CD4-positive, CD25-positive, alpha-beta regulatory T cell (primary cell): ENCODE results near the gene RUFY2. TPM values are rescaled to one million over a fixed set of nuclear protein-coding genes. Genes with fewer than 3 reads are reported as not detected.

Source experiments
- ATAC-seq, 2 donors: fragments of 150-1000 bp; cut with Tn5 transposase; one replicate each; pipeline ENCODE4 v1.10.0; 2021; ENCODE audit warnings: low read depth in 2 of 2, moderate number of reproducible peaks in 2 of 2, moderate library complexity in 1 of 2
- DNase-seq, 3 donors: peaks; one replicate each; pipeline versions ENCODE4 v3.0.0 to v3.0.0-alpha.2; 2012 to 2022; ENCODE audit warnings: mixed read lengths in 1 of 3
- H3K27ac ChIP-seq: one replicate; pipeline ENCODE4 v1.7.0; 2013; ENCODE audit warnings: mild to moderate bottlenecking, low read length; ENCODE audit not compliant: insufficient read depth, poor library complexity, severe bottlenecking
- H3K27me3 ChIP-seq: one replicate; pipeline ENCODE4 v1.7.0; 2013; ENCODE audit warnings: low read length; ENCODE audit not compliant: control insufficient read depth, insufficient read depth
- H3K36me3 ChIP-seq: one replicate; pipeline ENCODE4 v1.7.0; 2013; ENCODE audit warnings: mild to moderate bottlenecking, low read length, moderate library complexity; ENCODE audit not compliant: control insufficient read depth, insufficient read depth
- H3K4me1 ChIP-seq: 2 replicates; pipeline ENCODE4 v1.7.0; 2013; ENCODE audit warnings: mild to moderate bottlenecking, low read length; ENCODE audit not compliant: insufficient read depth, control insufficient read depth, poor library complexity, severe bottlenecking
- H3K4me3 ChIP-seq: one replicate; pipeline ENCODE4 v1.7.0; 2013; ENCODE audit warnings: low read depth, mild to moderate bottlenecking, low read length, moderate library complexity
- H3K9me3 ChIP-seq, 2 experiments: 1 replicate in 1 of 2; 2 replicates in 1 of 2; pipeline ENCODE4 v1.7.0; 2013; ENCODE audit warnings: low read length in 2 of 2, mild to moderate bottlenecking in 1 of 2, moderate library complexity in 1 of 2; ENCODE audit not compliant: control insufficient read depth in 2 of 2
- H3K27ac Mint-ChIP-seq, 3 donors: one replicate each; pipeline ENCODE4 v1.8.0; 2020 to 2022; ENCODE audit warnings: mild to moderate bottlenecking in 3 of 3, mixed read lengths in 3 of 3, moderate library complexity in 2 of 3
- H3K27me3 Mint-ChIP-seq: one replicate; pipeline ENCODE4 v1.8.0; 2022; ENCODE audit warnings: mild to moderate bottlenecking, mixed read lengths
- H3K36me3 Mint-ChIP-seq: one replicate; pipeline ENCODE4 v1.8.0; 2020; ENCODE audit warnings: mixed read lengths
- H3K4me1 Mint-ChIP-seq, 4 donors: one replicate each; pipeline ENCODE4 v1.8.0; 2020 to 2022; ENCODE audit warnings: mixed read lengths in 4 of 4, mild to moderate bottlenecking in 1 of 4
- H3K4me3 Mint-ChIP-seq, 4 donors: one replicate each; pipeline ENCODE4 v1.8.0; 2020 to 2022; ENCODE audit warnings: mild to moderate bottlenecking in 4 of 4, mixed read lengths in 4 of 4, moderate library complexity in 3 of 4
- H3K9me3 Mint-ChIP-seq, 7 donors: one replicate each; pipeline ENCODE4 v1.8.0; 2020 to 2022; ENCODE audit warnings: mixed read lengths in 7 of 7, mild to moderate bottlenecking in 3 of 7, moderate library complexity in 2 of 7
- polyA plus RNA-seq, 4 donors: library from polyadenylated mRNA; unstranded; fragments of 300-500 nt; fragmentation: Illumina TruSeq; gene quantifications; one replicate each; pipeline ENCODE4 v1.2.3, GENCODE V29; 2021
- total RNA-seq: library from RNA; stranded (reverse); gene quantifications from one replicate; pipeline ENCODE4 v1.2.3, GENCODE V29; 2022

RUFY2 gene
- total and polyA plus RNA-seq, 5 donors from 2014 or later = 4.5 to 18.9 (median 7.7) TPM

DNA sequence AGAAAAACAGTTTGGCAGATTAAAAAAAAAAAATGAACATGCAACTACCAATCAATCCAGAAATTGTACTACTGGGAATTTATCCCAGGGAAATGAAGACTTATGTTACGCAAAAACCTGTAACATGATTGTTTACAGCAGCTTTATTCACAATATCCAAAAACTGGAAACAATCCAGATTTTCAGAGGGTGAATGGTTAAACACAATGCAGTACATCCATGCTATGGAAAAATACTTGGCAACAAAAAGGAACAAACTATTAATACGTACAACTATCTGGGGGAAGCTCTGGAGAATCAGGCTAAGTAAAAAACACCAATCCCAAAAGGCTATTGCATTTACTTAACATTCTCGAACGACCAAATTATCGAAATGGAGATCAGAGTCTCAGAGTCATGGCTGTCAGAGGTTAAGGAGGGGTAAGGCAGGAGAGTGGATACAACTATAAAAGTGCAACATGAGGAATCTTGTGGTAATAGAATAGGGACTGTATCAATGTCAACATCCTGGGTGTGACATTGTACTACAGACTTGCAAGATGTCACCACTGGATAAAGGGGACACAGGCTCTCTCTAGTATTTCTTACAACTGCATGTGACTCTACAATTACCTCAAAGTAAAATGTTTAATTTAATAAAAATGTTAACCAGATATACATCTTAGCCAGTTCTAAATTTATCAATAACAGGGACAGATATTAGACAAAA is 21.5 kb upstream of the RUFY2 start:
- Histone ChIP-seq H3K4me1 (no peaks in the 10 kb centered on the region), H3K27ac (no peak overlapping the region), H3K36me3 (no peaks in the 10 kb centered on the region), H3K4me3 (no peak overlapping the region), H3K27me3 (no peaks in the 10 kb centered on the region), H3K9me3 (no peaks in the 10 kb centered on the region)
- Mint-ChIP-seq H3K27ac (no peak overlapping the region), H3K27me3 (no peaks in the 10 kb centered on the region), H3K9me3 (no peaks in the 10 kb centered on the region), H3K4me1 (peaks cover 0 to 9% (median 1%) of the 10 kb centered on the region in 4 donors), H3K36me3 (peaks cover 13% of the 10 kb centered on the region), H3K4me3 (peak overlapping the region in 1 of 4 donors; percentile 63)
- ATAC-seq (no peak), DNase-seq (no peak)

DNA sequence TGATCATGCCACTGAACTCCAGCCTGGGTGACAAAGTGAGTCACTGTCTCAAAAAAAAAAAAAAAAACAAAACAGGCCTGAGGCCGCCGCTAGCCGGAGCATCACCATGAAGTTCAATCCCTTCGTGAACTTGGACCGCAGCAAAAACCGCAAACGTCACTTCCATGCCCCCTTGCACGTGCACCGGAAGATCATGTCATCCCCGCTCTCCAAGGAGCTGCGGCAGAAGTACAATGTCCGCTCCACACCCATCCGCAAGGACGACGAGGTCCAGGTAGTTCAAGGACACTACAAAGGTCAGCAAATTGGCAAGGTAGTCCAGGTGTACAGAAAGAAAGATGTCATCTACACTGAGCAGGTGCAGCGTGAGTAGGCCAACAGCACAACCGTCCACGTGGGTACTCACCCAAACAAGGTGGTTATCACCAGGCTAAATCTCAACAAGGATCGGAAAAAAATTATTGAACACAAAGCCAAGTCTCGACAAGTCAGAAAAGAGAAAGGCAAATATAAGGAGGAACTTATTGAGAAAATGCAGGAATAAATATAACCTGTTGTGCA is 17.5 kb upstream of the RUFY2 start:
- H3K9me3 Mint-ChIP-seq = no peaks in the 10 kb centered on the region
- H3K4me3 ChIP-seq = no peak overlapping the region
- DNase-seq (no peak), ATAC-seq (no peak)
- H3K27me3 ChIP-seq = no peaks in the 10 kb centered on the region
- no peaks in the 10 kb centered on the region for H3K36me3 ChIP-seq
- H3K4me1 ChIP-seq = peaks cover 6% of the 10 kb centered on the region
- no peaks in the 10 kb centered on the region for H3K27me3 Mint-ChIP-seq
- H3K27ac Mint-ChIP-seq = peak overlapping the region in 2 of 3 donors; percentile 75 to 82
- peaks cover 21% of the 10 kb centered on the region for H3K36me3 Mint-ChIP-seq
- no peak overlapping the region for H3K4me3 Mint-ChIP-seq
- no peaks in the 10 kb centered on the region for H3K9me3 ChIP-seq
- H3K4me1 Mint-ChIP-seq = peaks cover 0 to 14% (median 6%) of the 10 kb centered on the region in 4 donors
- no peak overlapping the region for H3K27ac ChIP-seq

DNA sequence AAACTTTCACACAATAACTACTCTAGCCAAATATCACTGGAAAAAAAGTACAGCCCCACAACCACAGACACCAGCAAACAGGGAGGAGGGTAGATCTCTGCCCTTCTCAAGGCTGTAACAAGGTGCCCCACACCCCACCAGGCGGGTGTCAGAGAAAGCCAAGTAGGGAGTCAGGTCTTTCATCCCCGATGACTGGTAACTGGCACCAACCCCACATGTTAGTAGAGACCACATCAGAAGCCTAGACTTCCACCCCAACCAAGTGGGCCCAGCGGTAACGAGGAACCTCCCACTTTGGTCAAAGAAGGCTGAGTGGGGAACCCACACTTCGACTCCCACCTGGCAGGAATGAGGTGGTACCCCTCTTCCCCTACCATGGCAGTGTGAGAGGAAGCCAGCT is 16.4 kb upstream of the RUFY2 start:
- H3K4me3 Mint-ChIP-seq = peak overlapping the region in 1 of 4 donors; percentile 26
- H3K36me3 ChIP-seq = no peaks in the 10 kb centered on the region

DNA sequence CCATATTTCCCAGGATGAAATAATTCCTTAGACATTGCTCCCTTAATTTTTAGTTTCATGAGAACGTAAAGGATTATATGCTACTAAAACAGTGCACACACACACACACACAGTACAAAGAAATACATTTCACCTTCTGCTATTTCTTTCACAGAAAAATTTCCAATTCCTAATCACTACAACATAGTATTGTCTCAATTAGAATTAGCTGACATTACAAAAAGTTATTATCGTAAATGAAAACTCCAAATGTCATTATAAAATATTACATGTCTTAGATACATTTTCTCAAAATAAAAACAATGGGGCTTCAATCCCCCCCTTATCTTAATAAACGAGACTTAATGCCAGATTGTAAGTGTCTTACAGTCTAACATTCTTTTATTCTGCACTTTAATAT is 12.3 kb upstream of the RUFY2 start:
- Histone ChIP-seq H3K27ac (no peak overlapping the region), H3K9me3 (no peaks in the 10 kb centered on the region), H3K4me3 (no peak overlapping the region), H3K4me1 (peaks cover 6% of the 10 kb centered on the region), H3K27me3 (no peaks in the 10 kb centered on the region), H3K36me3 (no peaks in the 10 kb centered on the region)
- Mint-ChIP-seq H3K9me3 (no peaks in the 10 kb centered on the region), H3K27me3 (no peaks in the 10 kb centered on the region), H3K4me3 (no peak overlapping the region), H3K4me1 (peaks cover 0 to 11% (median 6%) of the 10 kb centered on the region in 4 donors), H3K36me3 (peaks cover 18% of the 10 kb centered on the region), H3K27ac (no peak overlapping the region)
- no peak for ATAC-seq
- DNase-seq = no peak

More for the DNA sequence above, 16.4 kb upstream of the RUFY2 start:
- peak overlapping the region; percentile 20 to 75 (median 46) for H3K27ac Mint-ChIP-seq
- DNase-seq (peak in 1 of 3 donors; percentile 35), ATAC-seq (peak; percentile 20 to 44)
- H3K9me3 Mint-ChIP-seq = no peaks in the 10 kb centered on the region
- no peaks in the 10 kb centered on the region for H3K9me3 ChIP-seq
- peaks cover 6% of the 10 kb centered on the region for H3K4me1 ChIP-seq
- peak overlapping the region; percentile 14 for H3K27ac ChIP-seq
- H3K27me3 Mint-ChIP-seq = no peaks in the 10 kb centered on the region
- H3K4me1 Mint-ChIP-seq = peaks cover 0 to 14% (median 6%) of the 10 kb centered on the region in 4 donors
- peaks cover 17% of the 10 kb centered on the region for H3K36me3 Mint-ChIP-seq
- no peaks in the 10 kb centered on the region for H3K27me3 ChIP-seq
- no peak overlapping the region for H3K4me3 ChIP-seq

DNA sequence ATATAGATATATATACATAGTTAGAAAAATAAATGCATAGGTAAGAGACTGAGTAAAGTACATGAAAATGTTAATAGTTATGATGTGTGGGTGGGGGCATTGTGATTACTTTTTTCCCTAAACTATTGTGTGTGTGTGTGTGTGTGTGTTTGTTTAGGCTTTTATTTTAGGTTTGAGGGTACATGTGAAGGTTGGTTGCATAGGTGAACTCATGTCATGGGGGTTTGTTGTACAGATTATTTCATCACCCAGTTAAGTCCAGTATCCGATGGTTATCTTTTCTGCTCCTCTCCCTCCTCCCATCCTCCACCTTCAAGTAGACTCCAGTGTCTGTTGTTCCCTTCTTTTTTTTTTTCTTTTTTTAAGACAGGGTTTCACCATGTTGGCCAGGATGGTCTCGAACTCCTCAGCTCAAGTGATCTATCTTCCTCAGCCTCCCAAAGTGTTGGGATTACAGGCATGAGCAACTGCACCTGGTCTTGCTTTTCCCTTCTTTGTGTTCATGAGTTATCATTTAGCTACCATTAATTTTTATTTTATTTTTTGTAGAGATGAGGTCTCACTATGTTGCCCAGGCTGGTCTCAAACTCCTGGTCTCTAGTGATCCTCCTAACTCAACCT is 1.9 kb upstream of the RUFY2 start:
- Histone ChIP-seq H3K27ac (no peak overlapping the region), H3K4me3 (no peak overlapping the region), H3K27me3 (no peaks in the 10 kb centered on the region), H3K36me3 (no peaks in the 10 kb centered on the region), H3K9me3 (no peaks in the 10 kb centered on the region), H3K4me1 (peaks cover 12% of the 10 kb centered on the region)
- Mint-ChIP-seq H3K27me3 (no peaks in the 10 kb centered on the region), H3K36me3 (no peaks in the 10 kb centered on the region), H3K4me3 (peak overlapping the region; percentile 31 to 81 (median 50)), H3K4me1 (peaks cover 8 to 22% (median 12%) of the 10 kb centered on the region in 4 donors), H3K27ac (no peak overlapping the region), H3K9me3 (no peaks in the 10 kb centered on the region)
- DNase-seq = no peak
- no peak for ATAC-seq

DNA sequence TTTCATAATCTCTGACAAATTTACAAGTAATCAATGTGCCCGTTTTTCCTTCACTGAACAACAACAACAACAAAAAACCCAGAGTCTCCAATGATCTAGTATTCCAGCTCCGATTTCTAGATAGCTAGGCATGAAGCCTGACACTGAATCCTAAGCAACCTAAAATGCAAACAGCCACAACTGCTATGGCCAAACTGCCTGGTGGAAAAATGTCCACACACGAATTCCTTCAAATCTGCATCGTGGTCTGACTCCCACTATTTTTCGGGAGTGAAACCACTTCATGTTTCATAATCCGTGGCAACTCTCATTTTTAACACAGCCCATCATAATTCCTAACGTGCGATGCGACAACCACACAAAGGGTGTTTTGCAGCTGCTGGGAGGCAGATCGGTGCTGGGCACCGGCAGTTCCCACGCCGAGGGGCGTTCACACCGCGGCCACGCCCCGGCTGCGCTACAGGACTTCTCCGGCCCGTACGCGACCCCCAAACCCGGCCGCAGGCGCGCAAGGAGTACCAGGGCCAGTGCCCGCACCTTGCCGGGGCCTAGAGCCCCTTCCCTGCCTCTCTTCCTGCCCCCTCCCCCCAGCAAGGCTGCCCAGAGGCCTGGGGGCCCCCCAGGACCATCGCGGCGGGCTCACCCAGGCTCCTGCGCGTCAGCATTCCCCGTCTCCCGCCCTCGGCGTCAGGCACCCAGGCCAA is 814 bp downstream of the RUFY2 start:
- Histone ChIP-seq H3K9me3 (no peaks in the 10 kb centered on the region), H3K27me3 (no peaks in the 10 kb centered on the region), H3K27ac (peak overlapping the region; percentile 60), H3K4me1 (peaks cover 12% of the 10 kb centered on the region), H3K36me3 (peaks cover 4% of the 10 kb centered on the region), H3K4me3 (peak overlapping the region; percentile 94)
- no peaks in the 10 kb centered on the region for H3K27me3 Mint-ChIP-seq
- peak overlapping the region; percentile 77 to 86 (median 80) for H3K27ac Mint-ChIP-seq
- ATAC-seq (peak in 1 of 2 donors; percentile 16), DNase-seq (peak in 2 of 3 donors; percentile 19 to 53)
- no peaks in the 10 kb centered on the region for H3K9me3 Mint-ChIP-seq
- peak overlapping the region; percentile 88 to 97 (median 92) for H3K4me3 Mint-ChIP-seq
- no peaks in the 10 kb centered on the region for H3K36me3 Mint-ChIP-seq
- peaks cover 8 to 25% (median 16%) of the 10 kb centered on the region in 4 donors for H3K4me1 Mint-ChIP-seq

DNA sequence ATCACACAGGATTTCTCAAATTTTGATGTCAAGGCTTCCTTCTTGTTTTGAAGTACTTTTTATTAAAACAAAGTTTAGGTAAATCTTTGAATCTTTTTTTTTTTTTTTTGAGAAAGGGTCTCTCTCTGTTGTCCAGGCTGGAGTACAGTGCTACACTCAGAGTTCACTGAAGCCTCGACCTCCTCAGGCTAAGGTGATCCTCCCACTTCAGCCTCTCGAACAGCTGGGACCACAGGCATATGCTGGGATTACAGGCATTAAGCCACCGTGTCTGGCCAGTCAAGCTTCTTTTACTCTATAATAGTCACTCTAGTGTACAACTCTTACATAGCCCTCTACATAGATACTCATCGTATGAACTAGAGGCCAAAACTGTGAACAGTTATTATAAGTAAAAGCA is 3.4 kb downstream of the RUFY2 start:
- H3K27me3 ChIP-seq = no peaks in the 10 kb centered on the region
- no peak for DNase-seq
- no peaks in the 10 kb centered on the region for H3K9me3 ChIP-seq
- no peak overlapping the region for H3K27ac ChIP-seq
- peaks cover 7% of the 10 kb centered on the region for H3K36me3 ChIP-seq
- H3K4me3 ChIP-seq = no peak overlapping the region
- peaks cover 11 to 25% (median 18%) of the 10 kb centered on the region in 4 donors for H3K4me1 Mint-ChIP-seq
- H3K4me1 ChIP-seq = peaks cover 12% of the 10 kb centered on the region
- no peaks in the 10 kb centered on the region for H3K27me3 Mint-ChIP-seq
- no peak for ATAC-seq
- H3K9me3 Mint-ChIP-seq = no peaks in the 10 kb centered on the region
- H3K4me3 Mint-ChIP-seq = no peak overlapping the region
- no peak overlapping the region for H3K27ac Mint-ChIP-seq
- H3K36me3 Mint-ChIP-seq = peaks cover 7% of the 10 kb centered on the region
